Esophagus squamous epithelium (tissue), 4 donors: ENCODE results near the gene LHX4.

ENCODE experiments used
- POLR2A ChIP-seq, 4 donors: fragments of 450-650 bp; IDR thresholded peaks; one replicate each; pipeline ENCODE4 v1.6.1; 2017; ENCODE audit warnings: antibody characterized with exemption in 4 of 4, mild to moderate bottlenecking in 4 of 4, moderate library complexity in 3 of 4
- TF ChIP-seq, protein P1 (sequence below), 6 experiments: fragments of 450-650 bp in 4 of 6; fragments of 200-600 bp in 2 of 6; sonication (generic) in 2 of 6; IDR thresholded peaks; one replicate each; pipeline ENCODE4 v1.5.1; 2016 to 2019; ENCODE audit warnings: antibody characterized with exemption in 6 of 6, mild to moderate bottlenecking in 4 of 6, moderate library complexity in 4 of 6

DNA sequence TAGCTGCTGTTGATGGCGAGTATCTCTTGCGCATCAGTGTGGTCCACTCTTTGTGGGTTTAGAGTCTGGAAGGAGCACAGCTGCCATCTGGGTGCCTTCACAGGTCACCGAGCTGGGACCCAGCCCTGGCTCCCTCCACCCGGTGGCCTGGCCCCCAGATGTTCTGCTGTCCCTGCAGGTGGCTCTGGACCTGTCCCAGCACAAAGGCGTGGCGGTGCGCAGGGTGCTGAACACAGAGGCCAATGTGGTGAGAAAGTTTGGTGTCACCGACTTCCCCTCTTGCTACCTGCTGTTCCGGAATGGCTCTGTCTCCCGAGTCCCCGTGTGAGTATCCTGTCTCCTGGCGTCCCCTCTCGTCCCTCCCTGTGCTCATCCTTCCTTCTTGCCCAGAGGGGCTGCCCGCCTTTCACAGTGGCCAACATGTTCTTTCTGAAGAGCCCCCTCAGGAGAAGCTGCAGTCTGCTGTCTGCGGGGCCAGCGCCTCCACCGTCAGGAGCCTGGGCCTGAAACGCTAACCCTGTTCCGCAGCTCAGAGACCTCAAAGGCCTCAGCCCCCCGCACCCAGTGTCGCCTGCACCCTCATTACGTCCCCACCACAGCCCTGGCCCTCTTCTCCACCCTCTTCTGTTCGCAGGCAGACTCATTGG lies 47.9 kb upstream of the LHX4 start:
- TF ChIP-seq POLR2A (IDR thresholded peaks at IDR 0.05): no peak
- TF ChIP-seq, protein P1, sequence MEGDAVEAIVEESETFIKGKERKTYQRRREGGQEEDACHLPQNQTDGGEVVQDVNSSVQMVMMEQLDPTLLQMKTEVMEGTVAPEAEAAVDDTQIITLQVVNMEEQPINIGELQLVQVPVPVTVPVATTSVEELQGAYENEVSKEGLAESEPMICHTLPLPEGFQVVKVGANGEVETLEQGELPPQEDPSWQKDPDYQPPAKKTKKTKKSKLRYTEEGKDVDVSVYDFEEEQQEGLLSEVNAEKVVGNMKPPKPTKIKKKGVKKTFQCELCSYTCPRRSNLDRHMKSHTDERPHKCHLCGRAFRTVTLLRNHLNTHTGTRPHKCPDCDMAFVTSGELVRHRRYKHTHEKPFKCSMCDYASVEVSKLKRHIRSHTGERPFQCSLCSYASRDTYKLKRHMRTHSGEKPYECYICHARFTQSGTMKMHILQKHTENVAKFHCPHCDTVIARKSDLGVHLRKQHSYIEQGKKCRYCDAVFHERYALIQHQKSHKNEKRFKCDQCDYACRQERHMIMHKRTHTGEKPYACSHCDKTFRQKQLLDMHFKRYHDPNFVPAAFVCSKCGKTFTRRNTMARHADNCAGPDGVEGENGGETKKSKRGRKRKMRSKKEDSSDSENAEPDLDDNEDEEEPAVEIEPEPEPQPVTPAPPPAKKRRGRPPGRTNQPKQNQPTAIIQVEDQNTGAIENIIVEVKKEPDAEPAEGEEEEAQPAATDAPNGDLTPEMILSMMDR (IDR thresholded peaks at IDR 0.05): no peak
